ENCODE results near the gene PLA2R1.
"Not testable (repeated sequence)": the region's sequence is repeated elsewhere in the genome, so short reads cannot be mapped to it uniquely, and the experiment has no call there.

Gene PLA2R1

DNA sequence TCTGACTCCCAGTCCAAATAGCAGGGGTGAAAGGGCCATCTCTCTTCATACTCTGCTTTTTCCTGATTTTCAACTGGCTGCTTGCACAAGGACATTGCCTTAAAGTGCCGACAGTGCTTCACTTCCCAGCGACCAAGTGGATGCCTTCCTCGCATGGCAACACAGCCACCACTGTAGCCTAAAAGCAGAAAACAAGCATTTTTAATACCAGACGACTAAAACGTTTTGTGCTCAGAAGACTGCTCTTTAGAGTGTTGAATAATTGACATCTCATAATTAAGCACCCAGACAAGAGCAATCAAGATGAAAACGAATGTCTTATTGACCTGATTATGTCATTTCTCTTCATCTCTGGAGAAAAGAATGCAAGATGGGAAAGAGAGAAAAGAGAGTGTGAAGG, 75.2 kb downstream of the PLA2R1 start:
- Histone ChIP-seq H3K27ac (ENCODE audit: insufficient read depth, low read depth, low read length, poor library complexity, severe bottlenecking) (no peak overlapping the region), H3K9me3 (ENCODE audit: control insufficient read depth, low read length) (no peaks in the 10 kb centered on the region), H3K36me3 (ENCODE audit: control insufficient read depth, insufficient read depth, low read length) (no peaks in the 10 kb centered on the region), H3K4me3 (ENCODE audit: insufficient read depth, low read depth, low read length) (no peak overlapping the region), H3K4me1 (ENCODE audit: control insufficient read depth, insufficient read depth, low read length) (peaks cover 10% of the 10 kb centered on the region), H3K27me3 (ENCODE audit: control insufficient read depth, insufficient read depth, low read length, poor library complexity, severe bottlenecking) (no peaks in the 10 kb centered on the region)
- WGBS, 2 experiments: 87 to 94% methylated on average over 5 to 6 of the region's 6 CpGs

DNA sequence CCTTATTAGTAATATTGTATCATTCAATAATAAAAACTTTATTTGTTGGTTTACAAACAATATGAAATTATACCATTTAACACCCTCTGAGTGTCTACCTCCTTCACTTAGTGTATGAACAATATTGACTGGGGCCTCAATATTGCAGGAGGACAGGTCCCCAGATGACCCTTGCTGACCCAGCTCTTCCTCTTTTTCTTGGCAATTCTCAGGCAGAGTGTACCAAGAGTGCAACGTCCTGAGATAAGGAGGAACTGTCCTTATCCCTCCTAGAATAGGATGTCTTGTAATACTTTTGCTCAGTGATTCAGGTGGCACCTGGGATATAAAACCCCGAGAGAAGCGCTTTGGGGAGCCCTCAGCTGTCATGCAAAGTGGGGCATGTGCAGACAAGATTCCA, 76.8 kb downstream of the PLA2R1 start:
- no peaks in the 10 kb centered on the region for H3K27me3 ChIP-seq (ENCODE audit: control insufficient read depth, insufficient read depth, low read length, poor library complexity, severe bottlenecking)
- H3K4me1 ChIP-seq (ENCODE audit: control insufficient read depth, insufficient read depth, low read length): peaks cover 11% of the 10 kb centered on the region
- no peaks in the 10 kb centered on the region for H3K36me3 ChIP-seq (ENCODE audit: control insufficient read depth, insufficient read depth, low read length)
- no peaks in the 10 kb centered on the region for H3K9me3 ChIP-seq (ENCODE audit: control insufficient read depth, low read length)
- H3K4me3 ChIP-seq (ENCODE audit: insufficient read depth, low read depth, low read length): no peak overlapping the region
- 87 to 90% methylated on average over 3 of the region's 3 CpGs for WGBS, 2 experiments
- no peak overlapping the region for H3K27ac ChIP-seq (ENCODE audit: insufficient read depth, low read depth, low read length, poor library complexity, severe bottlenecking)

DNA sequence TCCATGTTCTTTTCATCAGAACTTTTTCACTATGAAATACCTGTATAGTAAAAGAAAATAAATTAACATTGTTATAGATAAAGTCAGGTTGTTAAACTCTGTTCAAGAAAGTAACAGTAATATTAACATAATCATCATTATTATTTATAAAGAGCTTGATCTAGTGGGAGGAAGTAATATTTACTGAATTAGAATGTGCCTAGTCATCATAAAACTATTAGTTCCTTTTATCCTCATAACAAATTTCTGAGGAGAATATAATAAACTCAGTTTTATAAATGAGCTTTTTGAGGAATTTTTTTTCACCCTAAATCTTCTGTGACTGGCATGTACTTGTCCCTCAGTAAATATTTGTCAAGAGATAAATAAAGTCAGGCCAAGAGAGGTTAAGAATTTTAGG, 78.4 kb downstream of the PLA2R1 start:
- H3K4me3 ChIP-seq (ENCODE audit: insufficient read depth, low read depth, low read length): no peak overlapping the region
- H3K36me3 ChIP-seq (ENCODE audit: control insufficient read depth, insufficient read depth, low read length): no peaks in the 10 kb centered on the region
- no peaks in the 10 kb centered on the region for H3K27me3 ChIP-seq (ENCODE audit: control insufficient read depth, insufficient read depth, low read length, poor library complexity, severe bottlenecking)
- peaks cover 11% of the 10 kb centered on the region for H3K4me1 ChIP-seq (ENCODE audit: control insufficient read depth, insufficient read depth, low read length)
- H3K27ac ChIP-seq (ENCODE audit: insufficient read depth, low read depth, low read length, poor library complexity, severe bottlenecking): no peak overlapping the region
- no peaks in the 10 kb centered on the region for H3K9me3 ChIP-seq (ENCODE audit: control insufficient read depth, low read length)

DNA sequence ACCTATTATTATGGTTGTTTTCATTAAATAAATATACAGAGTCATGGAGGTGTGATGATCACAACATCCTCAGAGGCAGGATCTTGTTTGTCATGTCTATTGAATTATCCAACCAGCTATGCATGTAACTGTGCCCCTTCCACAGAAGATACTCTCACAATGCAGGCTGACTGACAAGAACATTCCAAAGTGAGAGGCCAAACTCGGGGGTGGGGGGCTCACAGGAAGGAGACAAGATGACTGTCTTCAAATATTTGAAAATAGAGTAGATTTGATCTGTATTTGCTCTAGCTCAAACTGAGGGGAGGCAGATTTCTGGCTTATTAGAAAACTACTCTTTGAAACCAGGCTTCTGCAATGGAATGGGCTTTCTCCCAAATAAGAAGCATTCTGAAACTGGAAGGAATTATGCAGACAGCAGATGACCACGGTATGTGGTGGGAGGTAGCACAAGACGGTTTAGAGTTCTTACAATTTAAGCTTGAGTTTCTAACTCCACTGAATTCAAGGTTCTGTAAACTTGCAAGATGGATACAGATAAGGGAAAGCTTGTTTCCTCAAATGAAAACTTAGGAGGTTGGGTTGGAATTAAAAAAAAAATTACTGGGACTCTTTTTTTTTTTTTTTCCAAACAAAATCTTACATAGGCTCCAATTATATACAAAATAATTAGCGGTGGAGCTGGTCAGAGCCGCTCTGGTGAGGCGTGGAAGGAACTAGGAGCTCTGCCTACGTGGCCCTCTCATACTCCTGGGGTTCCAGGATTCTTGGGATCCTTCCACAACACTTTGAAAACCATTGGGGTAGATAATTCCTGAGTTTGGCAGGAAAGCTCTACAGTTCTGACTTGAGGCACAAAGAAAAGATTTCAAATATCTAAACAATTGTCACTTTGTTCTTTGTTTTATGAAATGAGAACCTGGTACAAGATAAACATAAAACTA, 79.3 kb downstream of the PLA2R1 start:
- peaks cover 11% of the 10 kb centered on the region for H3K4me1 ChIP-seq (ENCODE audit: control insufficient read depth, insufficient read depth, low read length)
- no peak overlapping the region for H3K4me3 ChIP-seq (ENCODE audit: insufficient read depth, low read depth, low read length)
- no peaks in the 10 kb centered on the region for H3K36me3 ChIP-seq (ENCODE audit: control insufficient read depth, insufficient read depth, low read length)
- no peaks in the 10 kb centered on the region for H3K27me3 ChIP-seq (ENCODE audit: control insufficient read depth, insufficient read depth, low read length, poor library complexity, severe bottlenecking)
- H3K9me3 ChIP-seq (ENCODE audit: control insufficient read depth, low read length): no peaks in the 10 kb centered on the region
- 88 to 91% methylated on average over 7 of the region's 7 CpGs for WGBS, 2 experiments
- H3K27ac ChIP-seq (ENCODE audit: insufficient read depth, low read depth, low read length, poor library complexity, severe bottlenecking): no peak overlapping the region

DNA sequence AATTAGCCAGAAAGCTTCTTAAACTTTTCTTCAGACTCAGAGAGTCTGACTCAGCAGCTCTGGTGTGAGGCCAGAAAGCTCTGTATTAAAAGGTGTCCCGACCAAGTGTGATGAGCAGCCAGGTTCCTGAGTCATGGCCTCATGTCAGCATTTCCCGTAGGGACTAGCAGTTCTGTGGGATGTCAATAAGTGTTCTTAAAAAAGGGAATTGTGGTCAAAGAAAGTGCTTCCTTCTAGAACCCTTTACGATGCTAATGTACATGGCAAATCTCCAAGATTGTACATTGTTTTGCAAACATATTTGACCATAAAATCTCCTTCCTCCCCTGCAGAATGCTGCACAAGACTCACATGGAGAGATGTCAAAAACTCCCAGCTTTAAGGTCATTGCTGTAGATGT, 80.1 kb downstream of the PLA2R1 start:
- WGBS, 2 experiments: 78 to 83% methylated on average over 3 of the region's 3 CpGs
- Histone ChIP-seq H3K36me3 (ENCODE audit: control insufficient read depth, insufficient read depth, low read length) (no peaks in the 10 kb centered on the region), H3K4me3 (ENCODE audit: insufficient read depth, low read depth, low read length) (no peak overlapping the region), H3K4me1 (ENCODE audit: control insufficient read depth, insufficient read depth, low read length) (peaks cover 11% of the 10 kb centered on the region), H3K27me3 (ENCODE audit: control insufficient read depth, insufficient read depth, low read length, poor library complexity, severe bottlenecking) (no peaks in the 10 kb centered on the region), H3K27ac (ENCODE audit: insufficient read depth, low read depth, low read length, poor library complexity, severe bottlenecking) (no peak overlapping the region), H3K9me3 (ENCODE audit: control insufficient read depth, low read length) (no peaks in the 10 kb centered on the region)

DNA sequence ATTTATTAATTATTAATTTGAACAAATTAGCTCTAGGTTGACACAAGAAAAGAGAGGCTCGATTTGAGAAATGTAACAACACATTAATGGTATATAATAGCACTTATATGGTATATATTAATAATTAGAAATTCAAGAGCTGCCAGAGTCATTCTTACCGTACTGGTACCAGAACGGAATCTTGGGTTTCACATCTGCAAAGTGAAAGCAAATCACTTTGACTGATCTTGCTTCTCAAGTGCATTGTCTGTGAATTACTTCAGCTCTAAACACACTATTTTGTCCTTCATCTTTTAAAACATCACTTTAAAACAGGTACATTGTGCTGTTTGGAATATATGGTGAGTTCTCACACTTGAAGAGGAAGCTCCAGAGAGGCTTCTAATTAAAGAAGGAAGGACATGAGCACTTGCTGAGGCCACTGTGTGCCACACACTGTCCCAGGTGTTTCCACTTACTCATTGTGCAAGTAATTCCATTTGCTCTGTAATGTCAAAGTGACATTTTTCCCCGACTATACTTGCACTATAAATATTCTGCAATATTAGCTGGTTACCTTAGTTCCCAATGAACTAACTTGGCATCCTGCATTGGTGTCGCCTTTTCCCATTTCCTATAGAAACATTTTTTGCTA, 85.8 kb downstream of the PLA2R1 start:
- 92 to 96% methylated on average over 3 of the region's 5 CpGs for WGBS, 2 experiments
- no peaks in the 10 kb centered on the region for H3K9me3 ChIP-seq (ENCODE audit: control insufficient read depth, low read length)
- H3K36me3 ChIP-seq (ENCODE audit: control insufficient read depth, insufficient read depth, low read length): no peaks in the 10 kb centered on the region
- no peaks in the 10 kb centered on the region for H3K4me1 ChIP-seq (ENCODE audit: control insufficient read depth, insufficient read depth, low read length)
- no peak overlapping the region for H3K27ac ChIP-seq (ENCODE audit: insufficient read depth, low read depth, low read length, poor library complexity, severe bottlenecking)
- no peaks in the 10 kb centered on the region for H3K27me3 ChIP-seq (ENCODE audit: control insufficient read depth, insufficient read depth, low read length, poor library complexity, severe bottlenecking)
- H3K4me3 ChIP-seq (ENCODE audit: insufficient read depth, low read depth, low read length): no peak overlapping the region

GRCh38 chr2:159973325-159973724, 89.1 kb downstream of the PLA2R1 start:
- 83 to 90% methylated on average over 1 of the region's 1 CpG for WGBS, 2 experiments

DNA sequence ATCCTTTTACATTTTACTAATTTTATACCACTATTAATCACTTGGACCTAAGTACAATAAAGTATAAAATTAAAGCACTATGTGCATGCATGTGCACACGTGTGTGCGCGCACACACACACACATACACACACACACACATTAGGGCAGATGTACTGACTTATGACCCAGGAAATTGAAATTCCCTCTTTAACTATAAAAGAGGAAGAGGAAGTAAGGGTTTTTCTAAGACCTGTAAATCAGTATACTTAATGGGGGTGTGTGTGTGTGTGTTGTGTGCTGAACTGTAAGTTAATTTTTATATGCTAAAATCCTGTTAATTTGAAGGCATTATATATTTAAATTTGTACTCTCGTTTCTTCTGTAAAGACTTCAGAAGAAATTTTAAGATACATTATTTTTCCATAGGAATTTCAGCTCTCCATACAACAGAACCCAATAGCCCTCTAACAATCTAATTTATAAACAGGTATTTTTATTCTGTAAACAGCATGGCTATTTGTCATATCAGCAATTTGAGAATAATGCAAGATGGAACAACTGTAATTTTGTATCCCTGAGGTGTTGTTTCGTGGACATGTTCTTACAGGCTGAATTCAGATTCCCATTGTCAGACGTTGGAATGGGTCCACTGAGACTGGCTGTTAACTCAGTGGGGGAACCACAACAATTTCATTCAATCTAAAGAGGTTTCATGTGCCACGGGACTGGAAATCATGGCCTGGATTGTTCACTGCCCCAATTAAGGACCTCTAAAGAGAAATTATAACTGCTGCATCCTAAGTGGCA, 90.9 kb downstream of the PLA2R1 start:
- Histone ChIP-seq H3K9me3 (ENCODE audit: control insufficient read depth, low read length) (no peaks in the 10 kb centered on the region), H3K4me3 (ENCODE audit: insufficient read depth, low read depth, low read length) (no peak overlapping the region), H3K27me3 (ENCODE audit: control insufficient read depth, insufficient read depth, low read length, poor library complexity, severe bottlenecking) (no peaks in the 10 kb centered on the region), H3K4me1 (ENCODE audit: control insufficient read depth, insufficient read depth, low read length) (no peaks in the 10 kb centered on the region), H3K36me3 (ENCODE audit: control insufficient read depth, insufficient read depth, low read length) (no peaks in the 10 kb centered on the region), H3K27ac (ENCODE audit: insufficient read depth, low read depth, low read length, poor library complexity, severe bottlenecking) (no peak overlapping the region)
- WGBS, 2 experiments: 91% methylated on average over 3 to 6 of the region's 7 CpGs

More at GRCh38 chr2:159973325-159973724, 89.1 kb downstream of the PLA2R1 start:
- Histone ChIP-seq H3K4me3 (ENCODE audit: insufficient read depth, low read depth, low read length) (no peak overlapping the region), H3K27me3 (ENCODE audit: control insufficient read depth, insufficient read depth, low read length, poor library complexity, severe bottlenecking) (no peaks in the 10 kb centered on the region), H3K36me3 (ENCODE audit: control insufficient read depth, insufficient read depth, low read length) (no peaks in the 10 kb centered on the region), H3K4me1 (ENCODE audit: control insufficient read depth, insufficient read depth, low read length) (no peaks in the 10 kb centered on the region), H3K9me3 (ENCODE audit: control insufficient read depth, low read length) (no peaks in the 10 kb centered on the region), H3K27ac (ENCODE audit: insufficient read depth, low read depth, low read length, poor library complexity, severe bottlenecking) (no peak overlapping the region)

DNA sequence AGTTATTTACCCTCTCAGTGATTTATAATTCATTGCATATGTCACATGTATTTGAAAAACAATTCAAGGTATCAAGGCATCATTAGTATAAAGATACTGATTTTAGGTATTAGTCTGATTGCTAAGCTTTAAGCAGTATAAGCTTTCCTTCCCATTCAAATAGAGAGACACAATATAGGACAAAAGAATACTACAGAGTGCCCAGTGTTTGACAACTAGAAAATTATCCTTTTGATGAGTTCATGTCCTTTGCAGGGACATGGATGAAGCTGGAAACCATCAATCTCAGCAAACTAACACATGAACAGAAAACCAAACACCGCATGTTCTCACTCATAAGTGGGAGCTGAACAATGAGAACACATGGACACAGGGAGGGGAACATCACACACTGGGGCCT, 91.9 kb downstream of the PLA2R1 start:
- not testable (repeated sequence) for H3K27me3 ChIP-seq (ENCODE audit: control insufficient read depth, insufficient read depth, low read length, poor library complexity, severe bottlenecking); H3K4me3 ChIP-seq (ENCODE audit: insufficient read depth, low read depth, low read length); H3K27ac ChIP-seq (ENCODE audit: insufficient read depth, low read depth, low read length, poor library complexity, severe bottlenecking); H3K9me3 ChIP-seq (ENCODE audit: control insufficient read depth, low read length); H3K4me1 ChIP-seq (ENCODE audit: control insufficient read depth, insufficient read depth, low read length); H3K36me3 ChIP-seq (ENCODE audit: control insufficient read depth, insufficient read depth, low read length)
- WGBS, 2 experiments: 80% methylated on average over 1 of the region's 1 CpG; no CpG with 5 or more reads in 1 of the 2 experiments
